Testis (tissue), 2 donors: ENCODE data around the gene VSTM1.

Experiments used
- POLR2A ChIP-seq: fragments of 450-650 bp; IDR thresholded peaks from one replicate; pipeline ENCODE4 v1.6.1; 2017; ENCODE audit warnings: antibody characterized with exemption, mild to moderate bottlenecking, moderate library complexity
- TF ChIP-seq, protein P1 (sequence below), 3 experiments: fragments of 450-650 bp in 2 of 3; fragments of 200-600 bp in 1 of 3; sonication (generic) in 1 of 3; IDR thresholded peaks; one replicate each; pipeline ENCODE4 v1.5.1; 2016 to 2019; ENCODE audit warnings: antibody characterized with exemption in 3 of 3, mild to moderate bottlenecking in 2 of 3, moderate library complexity in 1 of 3

DNA sequence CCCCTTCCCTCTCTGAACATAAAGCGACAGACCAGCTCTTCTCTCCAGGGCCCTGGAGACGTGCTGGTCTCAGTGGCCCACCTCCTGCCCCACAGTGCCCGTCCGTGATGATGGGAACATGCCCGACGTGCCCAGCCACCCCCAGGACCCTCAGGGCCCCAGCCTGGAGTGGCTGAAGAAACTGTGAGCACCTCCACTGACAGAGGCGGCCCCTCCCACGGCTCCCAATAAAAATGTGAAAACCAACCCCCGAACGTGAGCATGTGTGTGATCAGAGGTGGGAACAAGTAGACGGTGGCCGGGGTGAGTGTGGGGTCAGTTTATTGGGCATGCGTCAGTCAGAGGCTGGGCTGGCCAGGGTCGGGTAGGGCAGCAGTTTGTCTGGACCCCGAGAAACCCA lies 43.0 kb upstream of the VSTM1 start:
- TF ChIP-seq, protein P1, sequence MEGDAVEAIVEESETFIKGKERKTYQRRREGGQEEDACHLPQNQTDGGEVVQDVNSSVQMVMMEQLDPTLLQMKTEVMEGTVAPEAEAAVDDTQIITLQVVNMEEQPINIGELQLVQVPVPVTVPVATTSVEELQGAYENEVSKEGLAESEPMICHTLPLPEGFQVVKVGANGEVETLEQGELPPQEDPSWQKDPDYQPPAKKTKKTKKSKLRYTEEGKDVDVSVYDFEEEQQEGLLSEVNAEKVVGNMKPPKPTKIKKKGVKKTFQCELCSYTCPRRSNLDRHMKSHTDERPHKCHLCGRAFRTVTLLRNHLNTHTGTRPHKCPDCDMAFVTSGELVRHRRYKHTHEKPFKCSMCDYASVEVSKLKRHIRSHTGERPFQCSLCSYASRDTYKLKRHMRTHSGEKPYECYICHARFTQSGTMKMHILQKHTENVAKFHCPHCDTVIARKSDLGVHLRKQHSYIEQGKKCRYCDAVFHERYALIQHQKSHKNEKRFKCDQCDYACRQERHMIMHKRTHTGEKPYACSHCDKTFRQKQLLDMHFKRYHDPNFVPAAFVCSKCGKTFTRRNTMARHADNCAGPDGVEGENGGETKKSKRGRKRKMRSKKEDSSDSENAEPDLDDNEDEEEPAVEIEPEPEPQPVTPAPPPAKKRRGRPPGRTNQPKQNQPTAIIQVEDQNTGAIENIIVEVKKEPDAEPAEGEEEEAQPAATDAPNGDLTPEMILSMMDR (IDR thresholded peaks at IDR 0.05) = no peak
- no peak for TF ChIP-seq POLR2A
